HG03520 (cell line): ENCODE results near the gene GSTT2B.
"Not testable (repeated sequence)": the region's sequence is repeated elsewhere in the genome, so short reads cannot be mapped to it uniquely, and the experiment has no call there.

ENCODE experiments used
- ATAC-seq: cut with Tn5 transposase; IDR thresholded peaks from one replicate; pipeline ENCODE4 v1.9.1; 2021; ENCODE audit warnings: mild to moderate bottlenecking, moderate library complexity; ENCODE audit not compliant: unreplicated experiment

GSTT2B gene

GRCh38 chr22:23986089-23986488 is 25.1 kb upstream of the GSTT2B start:
- not testable (repeated sequence) for ATAC-seq

DNA sequence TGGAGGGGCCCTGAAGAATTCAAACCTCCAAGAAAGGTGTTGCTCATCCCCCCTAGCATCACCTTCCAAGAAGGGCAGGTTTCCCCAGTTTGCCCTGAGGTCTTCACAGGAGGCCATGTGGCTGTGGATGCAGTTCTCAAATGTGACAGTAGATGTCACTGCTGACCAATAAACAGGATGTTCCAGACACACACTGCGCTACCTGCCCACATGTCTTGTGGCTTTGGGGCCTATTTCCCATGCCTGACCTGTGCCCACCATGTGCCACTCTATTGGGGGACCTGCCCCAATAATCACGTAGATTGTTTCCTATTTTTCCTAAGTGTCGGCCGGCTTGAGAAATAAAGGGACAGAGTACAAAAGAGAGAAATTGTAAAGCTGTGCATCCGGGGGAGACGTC is 23.4 kb upstream of the GSTT2B start:
- no peak for ATAC-seq

GRCh38 chr22:23980567-23980966 is 19.6 kb upstream of the GSTT2B start:
- ATAC-seq: not testable (repeated sequence)

- ATAC-seq: not testable (repeated sequence)
Measured at GRCh38 chr22:23979557-23980240, 18.7 kb upstream of the GSTT2B start, which contains the start of gene GSTT2. GSTT2 (plus strand) TSS chr22:23980134.

- ATAC-seq: not testable (repeated sequence)
Measured at GRCh38 chr22:23977304-23977703, 16.3 kb upstream of the GSTT2B start.

DNA sequence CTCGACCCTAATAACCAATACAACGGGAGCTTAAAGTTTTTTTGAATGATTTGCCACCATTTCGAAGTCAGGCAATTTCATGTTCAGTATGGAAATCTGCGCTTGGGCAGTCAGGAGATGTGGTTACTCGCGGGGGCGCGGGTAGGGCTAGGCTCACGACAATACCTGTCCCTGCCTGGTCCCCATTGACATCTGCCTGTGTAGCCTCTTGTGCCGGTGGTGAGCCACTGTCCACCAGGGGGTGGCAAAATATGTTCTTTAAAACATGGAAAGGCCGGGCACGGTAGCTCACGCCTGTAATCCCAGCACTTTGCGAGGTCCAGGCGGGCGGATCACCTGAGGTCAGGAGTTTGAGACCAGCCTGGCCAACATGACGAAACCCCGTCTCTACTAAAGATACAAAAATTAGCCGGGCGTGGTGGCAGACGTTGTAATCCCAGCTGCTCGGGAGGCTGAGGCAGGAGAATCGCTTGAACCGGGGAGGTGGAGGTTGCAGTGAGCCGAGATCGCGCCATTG is 13.9 kb upstream of the GSTT2B start:
- ATAC-seq: not testable (repeated sequence)

- peak; percentile 89 for ATAC-seq
Measured at GRCh38 chr22:23974345-23974744, 13.3 kb upstream of the GSTT2B start, which contains the start of gene DDT. DDT (minus strand) TSS chr22:23974441; CDS start chr22:23974414, 27 bp downstream.

GRCh38 chr22:23971927-23972326 is 10.9 kb upstream of the GSTT2B start:
- ATAC-seq: not testable (repeated sequence)

DNA sequence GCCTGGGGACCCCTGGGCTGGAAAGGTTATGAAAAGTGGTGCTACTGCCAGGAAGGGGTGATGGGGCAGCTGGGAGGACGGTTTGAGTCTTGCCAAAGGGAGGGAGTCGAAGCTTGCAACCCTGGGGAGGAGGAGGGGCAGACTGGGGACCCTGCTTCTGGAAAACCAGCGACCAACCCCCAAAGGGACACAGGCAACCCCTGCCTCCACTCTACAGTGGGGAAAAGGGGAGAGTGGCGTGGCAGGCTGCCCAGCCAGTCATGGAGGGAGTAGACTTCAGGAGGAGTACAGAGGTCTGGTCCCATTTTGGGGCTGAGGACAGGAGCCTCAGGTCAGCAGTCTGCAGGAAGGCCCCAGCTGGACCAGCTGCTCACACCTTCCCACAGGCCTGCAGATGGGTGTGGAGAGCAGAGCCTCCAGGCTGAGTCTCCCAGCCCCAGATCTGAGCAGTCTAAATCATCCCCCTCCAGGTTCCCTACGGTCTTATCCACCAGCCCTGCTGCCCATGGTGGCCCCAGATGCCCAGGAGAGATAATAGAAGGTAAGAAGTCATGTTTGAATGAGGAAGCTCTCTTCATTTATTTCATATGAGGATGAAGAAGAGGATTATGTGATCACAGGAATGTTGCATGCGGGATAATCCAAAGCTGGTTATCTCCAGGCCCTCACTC is 10.0 kb upstream of the GSTT2B start:
- ATAC-seq: no peak

- ATAC-seq: no peak
Measured at GRCh38 chr22:23970201-23970641, 9.2 kb upstream of the GSTT2B start.

DNA sequence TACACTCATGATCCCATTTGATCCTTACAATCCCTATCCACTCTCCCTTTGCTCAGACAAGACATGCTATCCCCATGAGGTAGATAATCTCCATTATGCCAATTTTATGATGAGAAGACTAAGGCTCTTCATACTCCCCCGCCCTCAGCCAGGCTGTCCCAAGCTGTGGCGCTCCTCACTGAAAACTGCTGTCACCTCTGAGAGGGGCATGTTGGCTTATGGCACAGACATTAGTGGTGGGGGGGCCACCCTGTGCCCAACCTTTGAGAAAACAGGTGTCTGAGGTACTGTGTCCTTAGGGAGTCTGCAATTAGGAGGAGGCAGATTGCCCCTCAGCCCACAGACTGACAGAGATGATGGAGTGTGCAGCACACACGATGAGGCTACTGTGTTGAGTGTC is 8.1 kb upstream of the GSTT2B start:
- ATAC-seq: no peak

DNA sequence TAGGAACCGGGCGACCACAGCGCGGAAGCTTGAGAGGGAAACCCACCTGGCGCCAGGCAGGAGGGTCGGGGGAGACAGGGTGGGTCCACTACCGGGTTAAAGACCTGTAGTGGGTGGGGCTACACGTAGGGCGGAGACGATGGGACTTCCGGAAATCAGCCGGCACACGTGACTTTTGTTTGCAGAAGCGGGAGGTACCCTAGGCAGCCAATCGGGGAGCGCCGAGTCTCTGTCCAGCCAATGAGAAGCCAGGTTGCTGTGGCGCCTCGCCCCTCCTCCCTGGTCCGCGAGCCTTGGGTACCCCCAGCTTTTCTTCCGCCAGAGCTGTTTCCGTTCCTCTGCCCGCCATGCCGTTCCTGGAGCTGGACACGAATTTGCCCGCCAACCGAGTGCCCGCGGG is 5.6 kb upstream of the GSTT2B start, which contains the start of gene DDTL:
DDTL (plus strand) TSS at position 321 of the 400 bp plus-strand sequence; CDS start at position 348, 27 bp downstream.
- ATAC-seq: peak; percentile 83

DNA sequence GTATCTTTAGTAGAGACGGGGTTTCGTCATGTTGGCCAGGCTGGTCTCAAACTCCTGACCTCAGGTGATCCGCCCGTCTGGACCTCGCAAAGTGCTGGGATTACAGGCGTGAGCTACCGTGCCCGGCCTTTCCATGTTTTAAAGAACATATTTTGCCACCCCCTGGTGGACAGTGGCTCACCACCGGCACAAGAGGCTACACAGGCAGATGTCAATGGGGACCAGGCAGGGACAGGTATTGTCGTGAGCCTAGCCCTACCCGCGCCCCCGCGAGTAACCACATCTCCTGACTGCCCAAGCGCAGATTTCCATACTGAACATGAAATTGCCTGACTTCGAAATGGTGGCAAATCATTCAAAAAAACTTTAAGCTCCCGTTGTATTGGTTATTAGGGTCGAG is 5.1 kb upstream of the GSTT2B start:
- peak; percentile 23 for ATAC-seq

- not testable (repeated sequence) for ATAC-seq
Measured at GRCh38 chr22:23956301-23956900, 4.6 kb downstream of the GSTT2B start.

GRCh38 chr22:23955886-23956285 is 5.1 kb downstream of the GSTT2B start:
- ATAC-seq: not testable (repeated sequence)

DNA sequence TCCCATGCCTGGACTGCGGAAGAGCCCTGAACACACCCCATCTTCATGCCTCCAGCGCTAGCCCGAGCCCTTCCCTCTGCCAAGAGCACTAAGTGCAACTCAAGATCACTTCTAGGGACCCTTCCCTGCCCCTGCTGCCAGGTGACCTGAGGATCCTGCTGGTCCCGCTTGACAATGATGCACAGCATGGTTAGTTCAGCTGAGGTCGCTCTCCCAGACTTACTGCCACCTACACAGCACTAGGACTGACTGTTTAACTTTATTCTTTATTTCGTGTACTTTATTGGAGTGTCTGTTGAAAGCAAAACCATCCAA is 6.0 kb downstream of the GSTT2B start:
- ATAC-seq: not testable (repeated sequence)

- ATAC-seq: not testable (repeated sequence)
Measured at GRCh38 chr22:23954193-23954990, 6.6 kb downstream of the GSTT2B start.

- ATAC-seq: not testable (repeated sequence)
Measured at GRCh38 chr22:23953485-23953884, 7.5 kb downstream of the GSTT2B start.

GRCh38 chr22:23952794-23953405 is 8.1 kb downstream of the GSTT2B start:
- ATAC-seq: not testable (repeated sequence)

GRCh38 chr22:23951383-23951782 is 9.6 kb downstream of the GSTT2B start:
- not testable (repeated sequence) for ATAC-seq
